Heart left ventricle (tissue), 16 donors: ENCODE data around the gene NUP133. TPM values are rescaled to one million over a fixed set of nuclear protein-coding genes. Genes with fewer than 3 reads are reported as not detected.

Experiments used
- ATAC-seq, 4 donors: fragments of 200-7000 bp; cut with Tn5 transposase; one replicate each; pipeline ENCODE4 v1.9.1; 2020 to 2022; ENCODE audit warnings: moderate library complexity in 4 of 4, mild to moderate bottlenecking in 3 of 4, moderate number of reproducible peaks in 1 of 4
- DNase-seq, 5 donors: peaks; one replicate each; pipeline ENCODE4 v3.0.0-alpha.2; 2020
- H3K27ac ChIP-seq, 12 donors: fragments of 200-600 bp; sonication (generic) in 4 of 12; one replicate each; pipeline versions ENCODE4 v1.5.0 to v1.8.0; 2016 to 2022; ENCODE audit warnings: mild to moderate bottlenecking in 2 of 12
- H3K27me3 ChIP-seq, 9 donors: fragments of 200-600 bp; sonication (generic) in 2 of 9; one replicate each; pipeline versions ENCODE4 v1.5.1 to v1.8.0; 2016 to 2022; ENCODE audit warnings: mild to moderate bottlenecking in 3 of 9
- H3K36me3 ChIP-seq, 9 donors: fragments of 200-600 bp; sonication (generic) in 2 of 9; one replicate each; pipeline versions ENCODE4 v1.5.0 to v1.8.0; 2018 to 2022; ENCODE audit warnings: mild to moderate bottlenecking in 2 of 9
- H3K4me1 ChIP-seq, 12 donors: fragments of 200-600 bp; sonication (generic) in 4 of 12; one replicate each; pipeline versions ENCODE4 v1.5.0 to v1.8.0; 2016 to 2022; ENCODE audit warnings: mild to moderate bottlenecking in 3 of 12
- H3K4me3 ChIP-seq, 12 donors: fragments of 200-600 bp; sonication (generic) in 4 of 12; one replicate each; pipeline versions ENCODE4 v1.5.0 to v1.8.0; 2017 to 2022; ENCODE audit warnings: mild to moderate bottlenecking in 9 of 12, moderate library complexity in 4 of 12
- H3K9me3 ChIP-seq, 12 donors: fragments of 200-600 bp; sonication (generic) in 4 of 12; one replicate each; pipeline versions ENCODE4 v1.5.0 to v1.8.0; 2016 to 2022; ENCODE audit warnings: mild to moderate bottlenecking in 1 of 12
- POLR2A ChIP-seq, 2 donors: fragments of 450-650 bp; IDR thresholded peaks; one replicate each; pipeline ENCODE4 v1.6.1; 2017; ENCODE audit warnings: antibody characterized with exemption in 2 of 2, mild to moderate bottlenecking in 2 of 2, moderate library complexity in 2 of 2
- WGBS, 4 donors: extraction: QIAGEN DNeasy Blood & Tissue Kit in 2 of 4; methylation state at CpG; one replicate each; pipeline versions ENCODE4 v1.1.5 to v1.1.7; 2013 to 2018; 5-methylcytosine and 5-hydroxymethylcytosine counted together
- intact Hi-C, 10 donors: fragments of 100-400 bp; cut with DNase I; formaldehyde crosslinking; loops; one replicate each; pipeline versions ENCODE4 v1.11.1 to v1.14.2; 2022
- polyA plus RNA-seq, 2 donors: library from polyadenylated mRNA; stranded (reverse); fragments of 200-250 nt; gene quantifications; one replicate each; pipeline ENCODE4 v1.2.3, GENCODE V29; 2013
- total RNA-seq, 9 donors: library from RNA; depleted of rRNA in 2 of 9; stranded (reverse); fragments of >200 nt in 2 of 9; fragmentation: NEBNext Ultra II Directional in 3 of 9; extraction: Animal tissue kit (Norgen Biotek cat#: 25700) in 3 of 9; gene quantifications; one replicate each; pipeline versions ENCODE4 v1.1.0 to v1.2.4, GENCODE V29; 2016 to 2023
- TF ChIP-seq, protein P1 (sequence below), 12 donors: fragments of 200-600 bp; sonication (generic) in 4 of 12; IDR thresholded peaks; one replicate each; pipeline versions ENCODE4 v1.5.0 to v1.8.0; 2018 to 2022; ENCODE audit warnings: antibody characterized with exemption in 12 of 12, mild to moderate bottlenecking in 5 of 12
- donor health status: ischemic (EF 13 %, LVEDD 7.1; RV severe dilation, severe dysfunction).
- donor health status: healthy with polysubstance abuse.
- donor health status: DM: no; HTN: yes; CAD: no.
- donor health status: DM: no; HTN: no; CAD: no.
- donor health status: ischemic (EF 25% LVEDD 6.9; RV normal size, moderate dysfunction).
- donor health status: ischemic (EF 25% LVEDD 5.7; RV mildly dilated, moderate dysfunction).
- donor health status: healthy.
- donor health status: DM: yes; HTN: yes; CAD: no.
- donor health status: ischemic (EF 35%, LVEDD 5.7; RV mildly dilated, moderate dysfunction).
- donor health status: nonischemic (EF 11% LVEDD 7.7; RV severe dilation, severe dysfunction).
- donor health status: DM: yes; HTN: yes; CAD: no.
- donor health status: PGD.
- donor health status: ischemic (EF 29% LVEDD 5.4; RV normal size, mild dysfunction).
- donor health status: nonischemic (EF 23%, LVEDD 6.1; RV moderate dilation, normal function).

The NUP133 gene
- total and polyA plus RNA-seq, 11 donors: 8.0 to 37.3 (median 28.6) TPM

DNA sequence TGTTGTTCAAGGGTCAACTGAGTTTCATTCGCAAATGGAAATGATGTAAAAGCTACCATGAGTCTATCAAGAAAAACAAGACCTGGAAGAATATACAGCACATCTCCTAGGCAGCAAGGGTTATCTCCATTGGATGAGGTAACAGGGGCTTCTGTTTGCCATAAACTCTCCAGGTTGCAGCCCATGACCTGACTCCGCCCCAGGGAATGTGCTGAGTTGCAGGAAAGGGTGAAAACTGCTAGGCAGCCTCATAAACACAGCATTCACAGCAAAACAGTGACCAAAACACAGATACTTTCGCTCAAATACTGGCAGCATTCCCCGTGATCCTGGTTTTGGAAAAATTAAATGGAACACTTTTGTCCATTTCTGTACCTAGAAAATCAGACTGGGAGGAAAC lies 54.1 kb downstream of the NUP133 start:
- 89 to 95% (median 93%) methylated on average over 4 of the region's 4 CpGs for WGBS, 4 donors
- H3K36me3 ChIP-seq: peaks cover 0 to 96% (median 88%) of the 10 kb centered on the region in 9 donors
- intact Hi-C loops: no loop called here
- H3K27ac ChIP-seq: no peak overlapping the region
- no peak for TF ChIP-seq POLR2A (IDR thresholded peaks at IDR 0.05)
- TF ChIP-seq, protein P1, sequence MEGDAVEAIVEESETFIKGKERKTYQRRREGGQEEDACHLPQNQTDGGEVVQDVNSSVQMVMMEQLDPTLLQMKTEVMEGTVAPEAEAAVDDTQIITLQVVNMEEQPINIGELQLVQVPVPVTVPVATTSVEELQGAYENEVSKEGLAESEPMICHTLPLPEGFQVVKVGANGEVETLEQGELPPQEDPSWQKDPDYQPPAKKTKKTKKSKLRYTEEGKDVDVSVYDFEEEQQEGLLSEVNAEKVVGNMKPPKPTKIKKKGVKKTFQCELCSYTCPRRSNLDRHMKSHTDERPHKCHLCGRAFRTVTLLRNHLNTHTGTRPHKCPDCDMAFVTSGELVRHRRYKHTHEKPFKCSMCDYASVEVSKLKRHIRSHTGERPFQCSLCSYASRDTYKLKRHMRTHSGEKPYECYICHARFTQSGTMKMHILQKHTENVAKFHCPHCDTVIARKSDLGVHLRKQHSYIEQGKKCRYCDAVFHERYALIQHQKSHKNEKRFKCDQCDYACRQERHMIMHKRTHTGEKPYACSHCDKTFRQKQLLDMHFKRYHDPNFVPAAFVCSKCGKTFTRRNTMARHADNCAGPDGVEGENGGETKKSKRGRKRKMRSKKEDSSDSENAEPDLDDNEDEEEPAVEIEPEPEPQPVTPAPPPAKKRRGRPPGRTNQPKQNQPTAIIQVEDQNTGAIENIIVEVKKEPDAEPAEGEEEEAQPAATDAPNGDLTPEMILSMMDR (IDR thresholded peaks at IDR 0.05): no peak
- ATAC-seq: no peak
- no peak overlapping the region for H3K4me3 ChIP-seq
- H3K4me1 ChIP-seq: peaks cover 0 to 2% (median 0%) of the 10 kb centered on the region in 12 donors
- no peaks in the 10 kb centered on the region for H3K27me3 ChIP-seq
- DNase-seq: no peak
- no peaks in the 10 kb centered on the region for H3K9me3 ChIP-seq

DNA sequence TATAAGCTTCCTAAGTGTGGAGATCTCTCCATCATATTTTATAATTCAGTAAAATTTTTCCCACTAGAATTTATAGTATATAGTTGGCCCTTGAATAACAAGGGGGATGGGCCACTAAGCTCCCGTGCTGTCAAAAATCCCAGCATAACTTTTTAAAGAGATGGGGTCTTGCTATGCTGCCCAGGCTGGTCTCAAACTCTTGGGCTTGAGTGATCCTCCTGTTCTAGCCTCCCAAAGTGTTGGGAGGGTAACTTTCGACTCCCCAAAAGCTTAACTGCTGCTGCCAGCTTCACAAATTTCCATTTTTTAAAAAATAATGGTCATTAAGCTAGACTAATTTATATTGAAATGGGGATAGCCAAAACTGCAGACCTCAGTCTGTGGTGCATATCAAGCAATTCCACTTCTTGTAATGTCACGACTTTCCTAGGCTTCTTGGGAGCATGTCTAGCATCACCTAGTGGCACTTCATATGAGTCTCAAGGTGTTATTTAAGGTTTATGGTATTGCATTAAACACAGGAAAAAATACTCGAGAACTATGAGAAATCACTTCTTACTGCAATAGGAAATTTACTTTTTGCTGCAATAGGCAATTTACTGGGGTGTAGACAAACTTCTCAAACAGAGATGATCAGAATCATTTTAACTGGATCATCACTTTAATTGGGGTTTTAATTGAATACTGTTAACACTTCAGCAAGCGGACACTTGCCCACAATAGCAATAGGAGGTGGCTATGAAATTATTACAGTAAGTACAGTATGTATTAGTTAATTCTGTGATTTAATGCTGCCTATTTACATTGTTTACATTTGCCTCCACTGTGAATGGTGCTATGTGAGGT lies 55.0 kb downstream of the NUP133 start:
- no peak for ATAC-seq

GRCh38 chr1:229448845-229449244 lies 59.3 kb downstream of the NUP133 start:
- Histone ChIP-seq H3K36me3 (peaks cover 0 to 95% (median 84%) of the 10 kb centered on the region in 9 donors), H3K27ac (peak overlapping the region in 1 of 12 donors; percentile 28), H3K9me3 (no peaks in the 10 kb centered on the region), H3K27me3 (no peaks in the 10 kb centered on the region), H3K4me3 (no peak overlapping the region), H3K4me1 (peaks cover 0 to 18% (median 0%) of the 10 kb centered on the region in 12 donors)
- ATAC-seq (peak in 3 of 4 donors; percentile 20 to 63 (median 23)), DNase-seq (no peak)
- 45 to 64% (median 51%) methylated on average over 2 of the region's 2 CpGs for WGBS, 4 donors
- intact Hi-C loops: no loop called here
- no peak for TF ChIP-seq POLR2A (IDR thresholded peaks at IDR 0.05)
- TF ChIP-seq, protein P1 (IDR thresholded peaks at IDR 0.05): no peak

More for the DNA sequence above, 55.0 kb downstream of the NUP133 start:
- no peaks in the 10 kb centered on the region for H3K9me3 ChIP-seq
- H3K27ac ChIP-seq: no peak overlapping the region
- WGBS, 4 donors: 79 to 83% (median 82%) methylated on average over 5 of the region's 5 CpGs
- H3K4me3 ChIP-seq: no peak overlapping the region
- TF ChIP-seq, protein P1 (IDR thresholded peaks at IDR 0.05): peak in 11 of 12 donors; percentile 17 to 56 (median 37)
- no peak for TF ChIP-seq POLR2A (IDR thresholded peaks at IDR 0.05)
- no peak for DNase-seq
- H3K36me3 ChIP-seq: peaks cover 0 to 95% (median 88%) of the 10 kb centered on the region in 9 donors
- intact Hi-C loops: no loop called here
- H3K4me1 ChIP-seq: peaks cover 0 to 10% (median 0%) of the 10 kb centered on the region in 12 donors
- no peaks in the 10 kb centered on the region for H3K27me3 ChIP-seq

DNA sequence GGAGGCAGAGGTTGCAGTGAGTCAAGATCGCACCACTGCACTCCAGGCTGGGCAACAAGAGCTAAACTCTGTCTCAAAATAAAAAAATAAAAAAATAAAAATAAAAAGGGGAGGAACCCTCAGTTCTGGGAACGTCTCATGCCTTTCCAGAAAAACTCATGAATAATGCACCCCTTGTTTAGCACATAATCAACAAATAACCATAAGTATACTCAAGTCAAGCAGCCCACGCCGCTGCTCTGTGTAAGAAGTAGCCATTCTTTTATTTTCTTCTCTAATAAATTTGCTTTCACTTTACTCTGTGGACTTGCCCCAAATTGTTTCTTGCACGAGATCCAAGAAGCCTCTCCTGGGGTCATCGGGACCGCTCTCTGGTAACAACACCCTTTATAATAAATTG lies 59.8 kb downstream of the NUP133 start:
- H3K27ac ChIP-seq: peak overlapping the region in 1 of 12 donors; percentile 28
- no peak overlapping the region for H3K4me3 ChIP-seq
- 86 to 94% (median 91%) methylated on average over 7 of the region's 7 CpGs for WGBS, 4 donors
- DNase-seq (no peak), ATAC-seq (no peak)
- no peaks in the 10 kb centered on the region for H3K27me3 ChIP-seq
- intact Hi-C loops: no loop called here
- no peaks in the 10 kb centered on the region for H3K9me3 ChIP-seq
- TF ChIP-seq POLR2A (IDR thresholded peaks at IDR 0.05): no peak
- TF ChIP-seq, protein P1 (IDR thresholded peaks at IDR 0.05): no peak
- H3K4me1 ChIP-seq: peaks cover 0 to 18% (median 0%) of the 10 kb centered on the region in 12 donors
- H3K36me3 ChIP-seq: peaks cover 0 to 95% (median 87%) of the 10 kb centered on the region in 9 donors
